ENCODE measurements around the gene ORM1. TPM values are rescaled to one million over a fixed set of nuclear protein-coding genes. Genes with fewer than 3 reads are reported as not detected.

The ORM1 gene
- polyA plus RNA-seq, 3 donors: 2.2 to 4.9 (median 2.8) TPM

- DNase-seq: no peak
- TF ChIP-seq CTCF (IDR thresholded peaks at IDR 0.05): no peak
- H3K27me3 ChIP-seq (ENCODE audit: control insufficient read depth in 2 of 2, insufficient read depth in 2 of 2, low read length in 2 of 2): no peaks in the 10 kb centered on the region
- peaks cover 51% of the 10 kb centered on the region for H3K79me2 ChIP-seq (ENCODE audit: insufficient read depth, low read length)
- H3K4me2 ChIP-seq (replicated peaks; ENCODE audit: extremely low read depth, low read length, poor library complexity, severe bottlenecking): no peak overlapping the region
- Mint-ChIP-seq H3K4me1 (peaks cover 3% of the 10 kb centered on the region), H3K9me3 (no peaks in the 10 kb centered on the region), H3K36me3 (peaks cover 87 to 97% of the 10 kb centered on the region in 2 donors), H3K27me3 (ENCODE audit: low read depth in 3 of 3) (no peaks in the 10 kb centered on the region), H3K4me3 (no peak overlapping the region), H3K27ac (peak overlapping the region in 5 of 7 donors; percentile 34 to 77 (median 74))
- intact Hi-C loops (cut with micrococcal nuclease): no loop called here
- 100% methylated on average over 2 of the region's 6 CpGs for WGBS (ENCODE audit: insufficient coverage)
- H3K36me3 ChIP-seq (replicated peaks in 1 of 2; ENCODE audit: control insufficient read depth in 1 of 2, insufficient read depth in 2 of 2, low read length in 2 of 2): peaks cover 96 to 98% of the 10 kb centered on the region in 2 donors
- H3K9me3 ChIP-seq (replicated peaks in 1 of 2; ENCODE audit: control insufficient read depth in 1 of 2, insufficient read depth in 1 of 2, low read length in 2 of 2): no peaks in the 10 kb centered on the region
- H3K9ac ChIP-seq (ENCODE audit: insufficient read depth, low read length, poor library complexity, severe bottlenecking): no peak overlapping the region
- H2AFZ ChIP-seq (ENCODE audit: insufficient read depth, low read depth, low read length, poor library complexity, severe bottlenecking): no peak overlapping the region
- H3K27ac ChIP-seq (ENCODE audit: low read depth in 1 of 2, low read length in 2 of 2): peak overlapping the region in 1 of 2 donors; percentile 62
- H3K4me3 ChIP-seq (replicated peaks in 1 of 3; ENCODE audit: low read depth in 2 of 3, low read length in 3 of 3): no peak overlapping the region
- H3K4me1 ChIP-seq (ENCODE audit: control insufficient read depth in 1 of 2, insufficient read depth in 2 of 2, low read length in 2 of 2): no peaks in the 10 kb centered on the region
- peaks cover 92% of the 10 kb centered on the region for H4K20me1 ChIP-seq (ENCODE audit: insufficient read depth, low read length)
Observed at GRCh38 chr9:114356792-114357191, 33.9 kb downstream of the ORM1 start.

GRCh38 chr9:114357360-114357759 lies 34.5 kb downstream of the ORM1 start:
- no peaks in the 10 kb centered on the region for H3K27me3 Mint-ChIP-seq (ENCODE audit: low read depth in 3 of 3)
- peak overlapping the region in 4 of 7 donors; percentile 34 to 76 (median 62) for H3K27ac Mint-ChIP-seq
- no peaks in the 10 kb centered on the region for H3K9me3 Mint-ChIP-seq
- Histone ChIP-seq H2AFZ (ENCODE audit: insufficient read depth, low read depth, low read length, poor library complexity, severe bottlenecking) (no peak overlapping the region), H4K20me1 (ENCODE audit: insufficient read depth, low read length) (peaks cover 92% of the 10 kb centered on the region), H3K4me2 (replicated peaks; ENCODE audit: extremely low read depth, low read length, poor library complexity, severe bottlenecking) (no peak overlapping the region), H3K36me3 (replicated peaks in 1 of 2; ENCODE audit: control insufficient read depth in 1 of 2, insufficient read depth in 2 of 2, low read length in 2 of 2) (peaks cover 96 to 98% of the 10 kb centered on the region in 2 donors), H3K9ac (ENCODE audit: insufficient read depth, low read length, poor library complexity, severe bottlenecking) (no peak overlapping the region), H3K27me3 (ENCODE audit: control insufficient read depth in 2 of 2, insufficient read depth in 2 of 2, low read length in 2 of 2) (no peaks in the 10 kb centered on the region), H3K9me3 (replicated peaks in 1 of 2; ENCODE audit: control insufficient read depth in 1 of 2, insufficient read depth in 1 of 2, low read length in 2 of 2) (no peaks in the 10 kb centered on the region), H3K27ac (ENCODE audit: low read depth in 1 of 2, low read length in 2 of 2) (peak overlapping the region in 1 of 2 donors; percentile 62), H3K4me1 (ENCODE audit: control insufficient read depth in 1 of 2, insufficient read depth in 2 of 2, low read length in 2 of 2) (no peaks in the 10 kb centered on the region), H3K79me2 (ENCODE audit: insufficient read depth, low read length) (peaks cover 56% of the 10 kb centered on the region), H3K4me3 (replicated peaks in 1 of 3; ENCODE audit: low read depth in 2 of 3, low read length in 3 of 3) (no peak overlapping the region)
- no peak for DNase-seq
- H3K4me3 Mint-ChIP-seq: no peak overlapping the region
- no peak for TF ChIP-seq CTCF (IDR thresholded peaks at IDR 0.05)
- intact Hi-C loops (cut with micrococcal nuclease): no loop called here
- H3K4me1 Mint-ChIP-seq: peaks cover 3% of the 10 kb centered on the region
- 96% methylated on average over 4 of the region's 6 CpGs for WGBS (ENCODE audit: insufficient coverage)
- H3K36me3 Mint-ChIP-seq: peaks cover 89 to 97% of the 10 kb centered on the region in 2 donors
